D341Med (cell line): ENCODE results near the gene INTS1.
A peak's percentile ranks its signal among the peaks of the same experiment; 100 is the strongest.
"Not testable (repeated sequence)": the region's sequence is repeated elsewhere in the genome, so short reads cannot be mapped to it uniquely, and the experiment has no call there.

ENCODE experiments used
- DNase-seq: peaks from one replicate; pipeline ENCODE4 v3.0.0; 2012; ENCODE audit warnings: low spot score

The INTS1 gene

GRCh38 chr7:1445341-1445740 lies 58.8 kb downstream of the INTS1 start:
- no peak for DNase-seq

GRCh38 chr7:1444925-1445322 lies 59.3 kb downstream of the INTS1 start:
- no peak for DNase-seq

DNA sequence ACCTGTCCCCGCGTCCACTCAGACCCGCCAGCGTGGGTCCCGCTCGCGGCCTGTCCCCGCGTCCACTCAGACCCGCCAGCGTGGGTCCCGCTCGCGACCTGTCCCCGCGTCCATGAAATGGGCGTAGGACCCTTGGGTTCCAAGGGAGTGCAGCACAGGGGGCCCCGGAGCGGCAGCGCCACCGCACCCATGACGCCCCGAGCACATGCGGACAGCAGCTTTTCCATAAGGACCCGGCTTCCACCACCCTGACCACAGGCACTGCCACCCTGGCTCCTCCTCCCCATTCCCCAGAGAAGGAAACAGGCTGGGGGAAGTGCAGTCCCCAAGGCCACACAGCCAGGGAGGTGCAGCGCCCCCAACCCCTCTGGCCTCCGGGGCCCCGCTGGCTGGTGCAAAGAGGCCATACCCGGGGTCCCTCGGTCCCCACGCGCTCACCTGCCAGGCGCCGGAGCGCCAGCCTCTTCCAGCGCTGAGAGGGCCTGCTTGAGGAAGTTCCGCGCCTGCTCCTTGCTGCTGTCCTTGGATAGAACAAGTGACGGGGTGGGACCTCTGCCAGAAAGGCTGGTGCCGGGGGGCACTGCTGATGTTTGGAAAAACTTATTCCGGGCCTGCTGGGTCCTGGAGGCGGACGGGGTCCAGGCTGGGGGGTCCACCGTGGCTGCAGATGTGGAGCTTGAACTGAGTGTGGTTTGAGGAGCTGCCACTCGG lies 59.8 kb downstream of the INTS1 start:
- DNase-seq = no peak

DNA sequence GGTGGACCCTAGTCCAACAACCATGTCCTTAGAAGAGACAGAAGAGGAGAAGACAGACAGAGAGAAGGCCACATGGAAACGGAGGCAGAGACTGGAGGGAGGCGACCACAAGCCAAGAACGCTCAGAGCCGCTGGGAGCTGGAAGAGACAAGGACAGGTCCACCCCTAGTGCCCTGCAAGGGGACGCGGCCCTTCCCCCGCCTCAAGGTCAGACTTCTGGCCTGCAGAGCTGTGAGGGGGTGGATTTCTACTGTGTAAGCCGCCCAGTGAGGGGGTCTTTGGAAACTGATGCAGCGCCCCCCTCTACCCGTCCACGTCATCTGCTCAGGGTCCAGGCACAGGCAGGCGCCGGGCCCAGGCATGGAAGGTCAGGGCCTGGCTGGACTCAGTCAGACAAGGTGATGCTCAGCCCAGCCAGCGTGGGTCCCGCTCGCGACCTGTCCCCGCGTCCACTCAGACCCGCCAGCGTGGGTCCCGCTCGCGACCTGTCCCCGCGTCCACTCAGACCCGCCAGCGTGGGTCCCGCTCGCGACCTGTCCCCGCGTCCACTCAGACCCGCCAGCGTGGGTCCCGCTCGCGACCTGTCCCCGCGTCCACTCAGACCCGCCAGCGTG lies 60.5 kb downstream of the INTS1 start:
- not testable (repeated sequence) for DNase-seq

DNA sequence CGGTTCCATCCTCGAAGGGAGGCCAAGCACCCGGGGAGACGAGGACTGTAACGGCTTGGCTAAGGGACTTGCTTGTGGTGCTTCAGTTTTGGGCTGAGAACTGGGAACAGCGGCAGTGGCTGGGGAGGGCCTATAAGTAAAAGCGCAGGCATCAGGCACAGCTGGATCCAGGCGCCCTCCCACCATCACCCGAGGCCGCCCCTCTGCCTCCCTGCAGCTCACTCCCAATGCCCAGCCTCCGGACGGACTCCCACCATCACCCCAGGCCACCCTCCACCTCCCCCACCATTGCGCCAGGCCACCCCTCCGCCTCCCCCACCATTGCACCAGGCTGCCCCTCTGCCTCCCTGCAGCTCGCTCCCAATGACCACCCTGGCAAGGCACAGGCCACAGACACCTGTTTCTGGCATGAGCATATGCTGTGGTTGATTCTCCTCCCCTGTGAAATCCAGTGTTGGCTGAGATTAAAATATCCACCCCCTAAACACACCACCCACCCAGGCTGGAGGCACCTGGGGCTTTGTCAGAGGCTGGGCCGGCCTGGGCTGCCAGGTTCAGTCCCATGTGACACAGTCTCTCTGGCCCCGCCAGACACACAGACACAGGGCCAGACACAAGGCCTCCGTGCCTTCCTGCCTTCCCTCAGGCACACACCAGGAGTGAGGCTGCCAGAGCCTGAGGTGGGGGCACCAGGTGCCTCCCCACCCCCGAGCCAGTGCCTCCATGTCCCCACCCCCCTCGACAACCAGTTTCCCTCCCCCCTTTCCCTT lies 61.6 kb downstream of the INTS1 start:
- no peak for DNase-seq

GRCh38 chr7:1441615-1442354 lies 62.4 kb downstream of the INTS1 start:
- no peak for DNase-seq

- no peak for DNase-seq
Observed at GRCh38 chr7:1440620-1441019, 63.6 kb downstream of the INTS1 start.

- no peak for DNase-seq
Observed at GRCh38 chr7:1439373-1440363, 64.5 kb downstream of the INTS1 start.

DNA sequence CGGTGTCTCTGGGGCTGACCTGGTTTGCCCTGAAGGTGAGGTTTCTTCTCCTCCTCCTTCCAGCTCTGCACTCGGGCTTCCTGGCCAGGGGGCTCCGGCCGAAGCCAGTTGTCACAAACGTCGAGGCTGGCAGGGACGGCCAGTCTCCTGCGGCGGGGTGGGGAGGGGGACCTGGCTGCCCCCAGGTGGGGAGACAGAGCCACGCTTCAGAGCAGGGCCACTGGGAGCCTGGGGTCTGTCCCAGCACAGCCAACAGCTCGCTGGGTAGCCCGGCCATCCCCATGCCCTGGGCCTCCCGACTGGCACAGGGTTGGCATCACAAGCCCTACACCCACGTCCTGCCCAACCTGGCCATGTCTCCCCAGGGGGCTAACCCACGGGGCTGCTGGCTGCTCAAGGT lies 65.4 kb downstream of the INTS1 start:
- DNase-seq = no peak

DNA sequence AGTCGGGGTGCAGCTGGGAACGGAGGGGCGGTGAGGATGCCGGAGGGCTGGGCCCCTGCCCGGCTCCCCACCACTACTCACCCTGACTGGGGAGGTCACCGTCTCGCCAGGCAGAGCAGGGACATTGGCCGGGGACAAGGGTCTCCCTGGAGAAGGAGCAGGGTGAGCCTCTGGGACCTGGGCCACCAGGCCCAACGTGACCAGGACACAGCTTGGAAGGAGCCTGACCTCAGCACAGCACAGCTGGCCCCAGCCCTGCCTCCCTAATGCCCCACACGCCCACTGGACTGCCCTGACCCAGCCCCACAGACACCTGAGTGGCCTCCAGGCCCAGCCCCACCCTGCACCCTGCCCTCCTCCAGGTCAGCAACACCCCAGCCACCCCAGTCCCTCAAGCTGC lies 66.0 kb downstream of the INTS1 start:
- DNase-seq = no peak

GRCh38 chr7:1437155-1437880 lies 66.9 kb downstream of the INTS1 start:
- no peak for DNase-seq

DNA sequence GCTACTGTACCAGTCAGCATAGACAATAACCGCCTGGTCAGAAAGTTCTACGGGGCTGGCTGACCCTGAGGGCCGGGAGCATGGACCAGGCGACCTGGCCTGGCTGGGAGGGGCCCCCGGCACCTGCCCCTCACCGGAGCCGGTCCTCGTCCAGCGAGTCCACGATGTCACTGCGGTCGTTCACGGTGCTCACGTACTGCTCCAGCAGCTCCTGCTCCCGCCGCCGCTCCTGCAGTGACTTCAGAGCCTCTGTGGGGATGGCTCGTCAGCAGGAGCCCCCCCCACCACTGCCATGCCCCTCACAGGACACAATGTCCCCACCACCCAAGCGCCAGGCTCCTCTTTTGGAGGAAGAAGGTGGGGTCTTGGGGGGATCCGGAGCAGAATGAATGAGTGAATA lies 67.6 kb downstream of the INTS1 start:
- no peak for DNase-seq

DNA sequence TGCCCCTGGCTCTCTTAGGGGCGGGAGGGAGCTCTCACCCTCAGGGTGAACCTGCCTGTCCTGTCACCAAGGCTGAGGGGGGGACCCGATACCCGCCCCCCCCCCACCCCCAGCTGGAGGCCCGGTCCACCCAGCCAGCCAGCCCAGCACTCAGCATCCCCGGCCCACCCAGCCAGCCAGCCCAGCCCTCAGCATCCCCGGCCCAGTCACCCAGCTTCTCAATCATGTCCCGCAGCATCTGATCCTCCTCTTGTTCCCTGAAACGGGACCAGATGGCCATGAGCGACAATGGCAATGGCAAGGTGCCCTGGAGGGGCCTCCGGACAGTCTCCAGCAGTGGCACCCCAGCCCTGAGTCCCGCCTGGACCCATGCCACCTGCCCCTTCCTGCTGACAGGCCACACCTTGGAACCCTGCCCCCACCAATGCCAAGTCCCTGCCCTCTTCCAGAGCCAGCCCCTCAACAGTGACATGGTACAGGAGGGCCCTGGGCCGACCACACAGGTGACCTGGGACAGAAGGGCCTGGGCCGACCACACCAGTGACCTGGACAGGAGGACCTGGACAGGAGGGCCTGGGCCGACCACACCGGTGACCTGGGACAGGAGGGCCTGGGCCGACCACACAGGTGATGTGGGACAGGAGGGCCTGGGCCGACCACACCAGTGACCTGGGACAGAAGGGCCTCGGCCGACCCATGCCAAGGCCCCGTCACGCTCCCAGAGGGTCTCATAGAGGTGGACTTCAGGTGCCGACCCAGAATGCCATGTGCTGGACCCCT lies 69.1 kb downstream of the INTS1 start:
- DNase-seq = no peak

DNA sequence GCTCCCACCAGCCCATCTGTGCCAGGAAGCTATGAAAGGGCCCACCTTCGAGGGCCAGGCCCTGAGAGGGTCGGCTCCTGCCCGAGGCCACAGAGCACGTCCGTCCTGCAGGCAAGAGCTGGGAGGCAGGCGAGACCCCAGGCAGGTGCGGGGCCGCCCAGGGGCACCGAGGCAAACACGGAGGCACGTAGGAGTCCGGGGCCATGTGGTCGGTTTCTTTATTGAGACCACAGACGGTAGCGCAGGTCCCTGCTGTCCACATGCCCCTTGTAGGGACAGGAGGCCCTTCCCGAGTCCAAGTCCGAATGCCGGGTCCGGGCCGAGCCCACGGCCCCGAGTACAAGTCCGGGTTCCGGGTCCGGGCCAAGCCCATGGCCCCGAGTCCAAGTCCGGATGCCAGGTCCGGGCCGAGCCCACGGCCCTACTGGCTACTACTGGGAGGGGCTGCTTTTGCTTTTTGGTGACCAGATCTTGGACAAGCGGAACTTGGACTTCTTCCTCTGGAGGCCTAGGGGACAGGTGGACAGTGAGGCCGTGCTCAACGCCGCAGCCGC lies 69.9 kb downstream of the INTS1 start:
- DNase-seq = no peak

DNA sequence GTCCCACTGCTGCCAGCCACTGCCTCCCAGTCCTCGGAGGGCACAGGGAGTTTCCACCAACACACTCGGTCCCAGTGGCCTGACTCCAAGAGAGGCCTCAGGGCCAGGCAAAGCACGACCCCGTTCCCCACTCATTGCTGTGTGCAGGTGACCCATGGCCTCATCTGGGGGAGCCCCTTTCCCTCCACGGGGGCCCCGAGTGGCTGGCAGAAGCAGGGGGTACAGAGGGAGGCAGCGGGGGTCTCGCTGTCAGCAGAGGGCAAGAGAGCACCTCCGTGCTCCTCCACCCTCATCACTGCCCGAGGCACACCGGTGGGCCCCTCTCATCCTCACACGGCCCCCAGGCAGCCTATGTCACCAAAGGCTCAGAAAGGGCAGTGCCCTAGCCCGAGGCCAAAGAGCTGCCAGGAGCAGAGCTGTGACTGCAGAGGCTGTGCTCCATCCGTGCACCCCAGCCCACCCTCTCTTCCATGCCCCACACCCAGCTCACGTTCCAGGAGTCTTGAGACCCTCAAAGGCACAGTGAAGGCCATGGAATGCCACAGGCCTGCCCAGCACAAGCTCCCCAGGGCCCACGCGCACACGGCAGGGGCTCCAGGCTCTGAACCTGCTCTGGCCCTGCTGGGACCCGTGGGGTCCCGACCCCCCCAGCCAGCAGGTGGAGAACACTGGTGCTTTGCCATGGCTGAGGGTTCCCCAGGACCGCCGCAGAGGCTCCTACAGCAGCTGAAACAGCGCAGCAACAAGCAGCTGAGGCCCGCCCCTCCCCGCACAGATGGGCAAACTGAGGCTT lies 70.9 kb downstream of the INTS1 start:
- DNase-seq = no peak

GRCh38 chr7:1432411-1433082 lies 71.6 kb downstream of the INTS1 start:
- DNase-seq = peak; percentile 87

- no peak for DNase-seq
Observed at GRCh38 chr7:1431634-1432380, 72.4 kb downstream of the INTS1 start.
